Measurements from ENCODE around the gene AGPAT3. TPM values are rescaled to one million over a fixed set of nuclear protein-coding genes. Genes with fewer than 3 reads are reported as not detected.

AGPAT3 gene
- total RNA-seq, 2 donors from 2014 or later, result 31.3 to 53.5 TPM

- Histone ChIP-seq H3K4me3 (no peak overlapping the region), H3K36me3 (no peaks in the 10 kb centered on the region), H3K4me1 (replicated peaks) (no peaks in the 10 kb centered on the region), H3K9me3 (no peaks in the 10 kb centered on the region), H3K27ac (no peak overlapping the region), H3K27me3 (replicated peaks; ENCODE audit: insufficient read depth) (no peaks in the 10 kb centered on the region)
- no peak for DNase-seq (ENCODE audit: low spot score)
- 85% methylated on average over 5 of the region's 5 CpGs for WGBS
- TF ChIP-seq POLR2A (IDR thresholded peaks at IDR 0.05), result no peak
- TF ChIP-seq, protein P1, sequence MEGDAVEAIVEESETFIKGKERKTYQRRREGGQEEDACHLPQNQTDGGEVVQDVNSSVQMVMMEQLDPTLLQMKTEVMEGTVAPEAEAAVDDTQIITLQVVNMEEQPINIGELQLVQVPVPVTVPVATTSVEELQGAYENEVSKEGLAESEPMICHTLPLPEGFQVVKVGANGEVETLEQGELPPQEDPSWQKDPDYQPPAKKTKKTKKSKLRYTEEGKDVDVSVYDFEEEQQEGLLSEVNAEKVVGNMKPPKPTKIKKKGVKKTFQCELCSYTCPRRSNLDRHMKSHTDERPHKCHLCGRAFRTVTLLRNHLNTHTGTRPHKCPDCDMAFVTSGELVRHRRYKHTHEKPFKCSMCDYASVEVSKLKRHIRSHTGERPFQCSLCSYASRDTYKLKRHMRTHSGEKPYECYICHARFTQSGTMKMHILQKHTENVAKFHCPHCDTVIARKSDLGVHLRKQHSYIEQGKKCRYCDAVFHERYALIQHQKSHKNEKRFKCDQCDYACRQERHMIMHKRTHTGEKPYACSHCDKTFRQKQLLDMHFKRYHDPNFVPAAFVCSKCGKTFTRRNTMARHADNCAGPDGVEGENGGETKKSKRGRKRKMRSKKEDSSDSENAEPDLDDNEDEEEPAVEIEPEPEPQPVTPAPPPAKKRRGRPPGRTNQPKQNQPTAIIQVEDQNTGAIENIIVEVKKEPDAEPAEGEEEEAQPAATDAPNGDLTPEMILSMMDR (IDR thresholded peaks at IDR 0.05), result no peak
- no peak for TF ChIP-seq POLR2AphosphoS5 (IDR thresholded peaks at IDR 0.05)
- intact Hi-C loops (cut with DNase I), result no loop called here
These were observed 133.0 kb downstream of the AGPAT3 start for GRCh38 chr21:43997766-43998742.

DNA sequence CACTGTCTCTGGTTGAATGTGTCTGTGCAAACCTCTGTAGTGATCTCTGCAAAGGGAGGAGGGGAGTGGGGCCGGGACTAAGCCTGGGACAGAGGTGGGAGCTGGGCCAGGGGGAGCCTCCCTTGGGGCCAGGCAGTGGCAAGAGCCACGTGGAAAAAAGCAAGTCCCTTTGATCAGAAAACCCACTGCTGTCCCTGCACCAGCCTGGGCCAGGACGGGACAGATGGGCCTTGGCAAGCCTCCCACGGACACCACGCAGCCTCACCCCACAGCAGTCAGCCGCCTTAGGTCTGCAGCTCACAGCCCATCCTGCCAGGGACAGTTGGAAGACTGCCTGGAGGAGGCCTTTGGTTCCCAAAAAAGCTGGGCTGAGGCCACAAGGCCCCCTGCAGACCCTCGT is 135.3 kb downstream of the AGPAT3 start:
- WGBS, result 37% methylated on average over 7 of the region's 7 CpGs
- Histone ChIP-seq H3K36me3 (no peaks in the 10 kb centered on the region), H3K4me3 (no peak overlapping the region), H3K27ac (no peak overlapping the region), H3K4me1 (replicated peaks) (no peaks in the 10 kb centered on the region), H3K9me3 (no peaks in the 10 kb centered on the region), H3K27me3 (replicated peaks; ENCODE audit: insufficient read depth) (no peaks in the 10 kb centered on the region)
- intact Hi-C loops (cut with DNase I), result no loop called here
- no peak for DNase-seq (ENCODE audit: low spot score)
- TF ChIP-seq, protein P1 (IDR thresholded peaks at IDR 0.05), result no peak
- TF ChIP-seq POLR2A (IDR thresholded peaks at IDR 0.05) (no peak), POLR2AphosphoS5 (IDR thresholded peaks at IDR 0.05) (no peak)

GRCh38 chr21:44002511-44002910 is 137.5 kb downstream of the AGPAT3 start:
- Histone ChIP-seq H3K27ac (no peak overlapping the region), H3K4me3 (no peak overlapping the region), H3K4me1 (replicated peaks) (no peaks in the 10 kb centered on the region), H3K9me3 (no peaks in the 10 kb centered on the region), H3K27me3 (replicated peaks; ENCODE audit: insufficient read depth) (no peaks in the 10 kb centered on the region), H3K36me3 (no peaks in the 10 kb centered on the region)
- 93% methylated on average over 10 of the region's 10 CpGs for WGBS
- TF ChIP-seq POLR2AphosphoS5 (IDR thresholded peaks at IDR 0.05) (no peak), POLR2A (IDR thresholded peaks at IDR 0.05) (no peak)
- TF ChIP-seq, protein P1 (IDR thresholded peaks at IDR 0.05), result no peak
- DNase-seq (ENCODE audit: low spot score), result no peak
- intact Hi-C loops (cut with DNase I), result no loop called here

DNA sequence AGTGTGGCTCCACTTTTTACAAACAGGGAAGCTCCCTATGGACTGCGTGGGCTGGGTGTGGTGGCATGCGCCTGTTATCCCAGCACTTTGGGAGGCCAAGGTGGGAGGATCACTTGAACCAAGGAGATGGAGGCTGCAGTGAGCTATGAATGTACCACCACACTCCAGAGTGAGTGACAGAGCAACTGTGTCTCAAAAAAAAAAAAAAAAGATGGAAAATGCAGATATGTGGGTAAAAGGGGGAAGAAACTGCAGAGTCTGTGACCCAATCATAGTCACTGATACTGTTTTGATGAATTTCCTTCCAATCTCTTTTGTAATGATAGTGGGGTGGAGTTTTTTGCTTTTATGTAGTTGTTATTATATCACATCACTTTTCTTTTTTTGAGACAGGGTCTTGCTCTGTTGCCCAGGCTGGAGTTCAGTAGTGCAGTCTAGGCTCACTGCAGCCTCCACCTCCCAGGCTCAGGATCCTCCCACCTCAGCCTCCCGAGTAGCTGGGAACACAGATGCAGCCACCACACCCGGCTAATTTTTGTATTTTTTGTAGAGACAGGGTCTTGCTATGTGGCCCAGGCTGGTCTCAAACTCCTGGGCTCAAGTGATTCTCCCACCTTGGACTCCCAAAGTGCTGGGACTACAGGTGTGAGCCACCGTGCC is 138.4 kb downstream of the AGPAT3 start:
- H3K27ac ChIP-seq, result no peak overlapping the region
- WGBS, result 91% methylated on average over 5 of the region's 5 CpGs
- H3K27me3 ChIP-seq (replicated peaks; ENCODE audit: insufficient read depth), result no peaks in the 10 kb centered on the region
- DNase-seq (ENCODE audit: low spot score), result no peak
- no peaks in the 10 kb centered on the region for H3K36me3 ChIP-seq
- intact Hi-C loops (cut with DNase I), result no loop called here
- H3K4me1 ChIP-seq (replicated peaks), result no peaks in the 10 kb centered on the region
- no peaks in the 10 kb centered on the region for H3K9me3 ChIP-seq
- TF ChIP-seq POLR2AphosphoS5 (IDR thresholded peaks at IDR 0.05), result no peak
- TF ChIP-seq, protein P1 (IDR thresholded peaks at IDR 0.05), result no peak
- H3K4me3 ChIP-seq, result no peak overlapping the region

All from prostate gland (tissue), 2 donors.